HCEC 1CT (cell line): ENCODE data around the gene OGFOD3.

Experiments used
- DNase-seq: peaks from one replicate; pipeline ENCODE4 v3.0.0-alpha.2; 2017

Gene OGFOD3

GRCh38 chr17:82446124-82446523 is 27.7 kb upstream of the OGFOD3 start:
- no peak for DNase-seq

DNA sequence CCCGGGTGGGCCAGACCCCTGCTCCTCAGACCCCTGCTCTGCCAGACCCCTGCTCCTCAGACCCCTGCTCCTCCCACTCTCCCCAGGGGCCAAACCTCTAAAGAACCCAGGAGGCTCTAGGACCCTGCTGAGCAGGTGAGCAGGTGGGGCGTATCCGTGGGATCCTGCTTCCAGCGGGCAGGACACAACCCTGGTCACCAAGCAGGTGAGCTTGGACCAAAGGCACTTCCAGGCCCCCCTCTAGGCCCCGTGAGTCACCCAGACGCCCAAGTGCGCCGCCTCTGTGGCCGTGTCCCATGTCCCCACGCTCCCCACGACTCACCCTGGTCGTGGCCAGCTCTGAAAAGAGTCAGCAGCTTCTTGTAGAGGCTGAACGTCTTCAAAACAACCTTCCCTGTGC is 27.2 kb upstream of the OGFOD3 start:
- no peak for DNase-seq

- DNase-seq, result no peak
Observed at GRCh38 chr17:82444941-82445521, 26.6 kb upstream of the OGFOD3 start.

DNA sequence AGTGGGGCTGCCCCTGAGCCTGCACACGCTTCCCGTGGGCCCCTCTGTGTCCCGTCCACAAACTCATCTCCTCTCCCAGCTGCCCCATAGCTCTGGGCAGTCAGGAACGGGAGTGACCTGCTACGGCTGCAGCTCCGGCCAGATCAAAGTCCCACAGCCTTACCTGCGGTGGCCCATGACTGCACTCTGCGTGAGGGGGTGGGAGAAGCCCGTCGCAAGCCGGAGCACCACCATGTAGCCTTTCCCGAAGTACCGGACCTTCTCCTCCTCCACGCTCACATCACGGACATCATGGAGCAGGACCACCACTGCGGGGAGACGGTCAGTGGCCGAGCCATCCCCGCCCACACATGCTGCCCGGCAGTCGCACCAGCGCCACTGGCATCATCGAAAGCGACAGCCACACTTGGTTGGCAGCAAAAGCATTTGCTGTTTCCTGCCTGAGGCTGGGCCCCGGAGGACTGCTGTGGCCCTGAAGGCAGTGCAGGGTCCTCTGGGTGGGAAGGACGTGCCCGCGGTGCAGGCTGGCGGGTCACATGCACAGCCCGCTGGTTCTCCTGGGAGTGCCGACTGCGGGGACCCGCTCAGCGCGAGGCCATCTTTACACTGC is 26.0 kb upstream of the OGFOD3 start:
- no peak for DNase-seq

DNA sequence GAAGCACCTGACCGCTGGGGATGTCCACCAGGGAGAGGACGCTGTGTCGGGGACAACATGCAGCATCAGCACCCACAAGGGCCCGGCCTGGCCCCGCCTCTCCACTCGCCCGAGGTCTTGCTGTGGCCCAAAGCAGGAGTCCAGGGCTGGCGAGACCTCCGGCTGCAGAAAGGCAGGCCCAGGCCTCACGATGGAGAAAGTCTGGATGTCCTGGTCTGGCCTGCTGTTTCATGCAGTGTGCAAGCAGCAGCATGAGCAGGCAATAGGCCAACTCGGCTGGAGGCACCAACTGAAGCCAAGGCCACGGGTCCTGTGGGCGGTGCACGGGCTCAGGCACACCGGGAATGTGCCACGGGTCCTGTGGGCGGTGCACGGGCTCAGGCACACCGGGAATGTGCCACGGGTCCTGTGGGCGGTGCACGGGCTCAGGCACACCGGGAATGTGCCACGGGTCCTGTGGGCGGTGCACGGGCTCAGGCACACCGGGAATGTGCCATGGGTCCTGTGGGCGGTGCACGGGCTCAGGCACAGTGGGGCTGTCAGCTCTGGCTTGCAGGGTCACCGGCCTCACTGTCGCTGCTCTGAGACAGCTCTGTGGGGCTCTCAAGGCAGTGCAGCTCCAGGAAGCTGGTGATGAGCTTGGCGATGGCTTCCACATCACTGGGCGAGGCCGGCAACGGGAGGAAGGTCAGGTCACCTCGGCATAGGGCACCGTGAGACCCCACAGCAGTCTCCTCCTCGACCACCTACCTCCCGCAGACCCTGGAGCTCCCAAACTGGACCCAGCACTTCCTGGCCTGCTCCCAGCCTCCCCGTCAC is 25.3 kb upstream of the OGFOD3 start:
- no peak for DNase-seq

DNA sequence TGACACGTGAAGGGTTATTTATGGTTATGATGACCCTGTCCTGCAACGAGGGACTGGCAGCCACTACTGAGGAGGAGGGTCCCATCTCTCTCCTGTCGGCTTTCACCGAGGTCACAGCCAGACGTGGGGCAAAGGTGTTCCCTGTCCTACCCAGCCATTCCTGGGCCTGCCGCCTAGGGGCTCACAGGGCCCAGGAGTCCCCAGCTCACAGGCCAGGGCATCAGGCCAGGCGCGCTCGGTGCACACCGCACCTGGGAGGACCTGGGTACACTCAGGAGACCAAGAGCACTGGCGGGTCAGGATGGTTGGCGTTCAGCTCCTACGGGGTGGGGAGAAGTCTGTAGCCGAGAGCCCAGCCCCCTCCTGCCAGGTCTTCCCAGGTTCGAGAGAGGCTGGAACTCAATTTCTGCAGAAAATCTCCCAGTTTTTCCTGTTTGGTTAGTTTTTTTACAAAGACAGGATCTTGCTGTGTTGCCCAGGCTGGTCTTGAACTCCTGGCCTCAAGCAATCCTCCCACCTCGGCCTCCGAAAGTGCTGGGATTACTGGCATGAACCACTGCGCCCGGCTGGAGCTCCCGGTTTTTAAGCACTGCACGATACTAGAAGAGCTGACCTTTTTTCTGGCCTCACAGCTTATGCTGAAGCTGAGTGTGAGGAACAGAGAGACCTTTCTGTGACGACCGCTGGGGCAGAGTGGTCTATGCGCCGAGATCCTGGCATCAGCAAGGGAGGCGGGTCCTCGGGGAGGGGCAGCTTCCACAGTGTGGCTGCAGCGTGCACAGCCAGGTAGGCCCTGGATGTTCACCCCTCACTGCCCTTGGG is 24.5 kb upstream of the OGFOD3 start:
- DNase-seq, result no peak

GRCh38 chr17:82441691-82442487 is 23.5 kb upstream of the OGFOD3 start:
- no peak for DNase-seq

DNA sequence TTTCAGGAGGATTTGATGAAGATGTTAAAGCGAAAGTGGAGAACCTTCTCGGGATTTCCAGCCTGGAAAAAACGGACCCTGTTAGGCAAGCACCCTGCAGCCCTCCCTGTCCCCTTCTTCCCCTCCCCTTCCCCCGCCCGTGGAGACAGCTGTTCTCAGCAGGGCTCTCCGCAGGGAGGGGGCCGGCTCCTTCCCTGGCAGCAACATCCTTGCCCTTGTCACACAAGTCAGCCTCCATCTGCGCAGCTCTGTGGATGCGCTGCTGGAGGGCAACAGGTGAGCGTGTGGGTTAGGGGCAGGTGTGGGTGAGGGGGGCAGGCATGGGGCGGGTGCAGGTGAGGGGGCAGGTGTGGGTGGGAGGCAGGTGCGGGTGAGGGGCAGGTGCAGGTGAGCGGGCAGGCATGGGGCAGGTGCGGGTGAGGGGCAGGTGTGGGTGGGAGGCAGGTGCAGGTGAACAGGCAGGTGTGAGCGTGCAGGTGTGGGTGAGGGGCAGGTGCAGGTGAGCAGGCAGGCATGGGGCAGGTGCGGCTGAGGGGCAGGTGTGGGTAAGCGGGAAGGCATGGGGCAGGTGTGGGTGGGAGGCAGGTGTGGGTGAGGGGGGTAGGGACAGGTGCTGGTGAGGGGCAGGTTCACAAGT is 22.7 kb upstream of the OGFOD3 start:
- DNase-seq, result no peak

GRCh38 chr17:82440469-82440981 is 22.1 kb upstream of the OGFOD3 start:
- no peak for DNase-seq

GRCh38 chr17:82439829-82440365 is 21.5 kb upstream of the OGFOD3 start:
- DNase-seq, result no peak

DNA sequence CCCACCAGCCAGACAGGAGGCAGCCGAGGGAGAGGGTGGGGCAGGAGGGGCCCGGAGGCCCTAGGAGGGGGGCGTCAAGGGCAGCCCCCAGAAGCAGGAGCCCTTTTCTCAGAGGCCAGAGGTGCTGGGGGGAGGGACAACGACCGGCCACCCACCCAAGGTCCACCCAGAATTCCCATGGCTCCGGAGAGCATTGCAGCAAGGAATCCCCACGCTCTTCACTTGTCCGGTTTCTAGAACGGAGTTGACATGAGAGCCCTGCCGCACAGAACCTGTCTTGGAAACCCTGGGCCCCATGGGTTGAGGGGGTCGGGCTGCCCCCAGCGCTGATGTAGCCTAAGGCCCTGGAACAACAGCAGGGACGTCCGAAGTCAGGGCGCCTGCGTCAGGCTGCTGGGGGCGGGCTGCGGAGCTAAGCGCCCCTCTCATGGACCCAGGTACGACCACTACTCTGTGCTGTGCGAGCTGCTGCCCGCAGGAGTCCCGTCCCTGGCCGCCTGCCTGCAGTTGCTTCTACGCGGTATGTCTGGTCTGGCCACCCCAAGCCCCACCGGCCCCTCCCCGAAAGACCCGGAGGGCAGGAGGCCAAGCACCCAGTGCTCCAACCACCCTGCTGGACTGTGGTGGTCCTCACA is 20.9 kb upstream of the OGFOD3 start:
- no peak for DNase-seq

- DNase-seq, result no peak
Observed at GRCh38 chr17:82438401-82439193, 20.2 kb upstream of the OGFOD3 start.

DNA sequence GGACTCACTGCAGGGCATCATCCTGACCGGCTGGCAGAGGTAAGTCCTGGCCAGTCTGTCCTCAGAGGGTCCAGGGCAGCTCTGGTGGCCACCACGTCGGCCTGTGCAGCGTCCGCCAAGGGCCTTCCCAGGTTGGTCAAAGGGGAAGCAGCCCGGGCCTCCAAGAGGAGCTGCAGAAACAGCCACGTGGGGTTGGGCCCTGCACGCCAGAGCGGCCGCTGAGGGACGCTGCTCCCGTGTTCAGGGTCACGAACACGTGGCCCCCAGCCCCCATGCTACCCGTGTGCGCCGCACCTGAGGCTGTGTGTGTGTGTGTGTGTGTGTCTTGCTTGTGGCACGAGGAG is 18.9 kb upstream of the OGFOD3 start:
- DNase-seq, result no peak

DNA sequence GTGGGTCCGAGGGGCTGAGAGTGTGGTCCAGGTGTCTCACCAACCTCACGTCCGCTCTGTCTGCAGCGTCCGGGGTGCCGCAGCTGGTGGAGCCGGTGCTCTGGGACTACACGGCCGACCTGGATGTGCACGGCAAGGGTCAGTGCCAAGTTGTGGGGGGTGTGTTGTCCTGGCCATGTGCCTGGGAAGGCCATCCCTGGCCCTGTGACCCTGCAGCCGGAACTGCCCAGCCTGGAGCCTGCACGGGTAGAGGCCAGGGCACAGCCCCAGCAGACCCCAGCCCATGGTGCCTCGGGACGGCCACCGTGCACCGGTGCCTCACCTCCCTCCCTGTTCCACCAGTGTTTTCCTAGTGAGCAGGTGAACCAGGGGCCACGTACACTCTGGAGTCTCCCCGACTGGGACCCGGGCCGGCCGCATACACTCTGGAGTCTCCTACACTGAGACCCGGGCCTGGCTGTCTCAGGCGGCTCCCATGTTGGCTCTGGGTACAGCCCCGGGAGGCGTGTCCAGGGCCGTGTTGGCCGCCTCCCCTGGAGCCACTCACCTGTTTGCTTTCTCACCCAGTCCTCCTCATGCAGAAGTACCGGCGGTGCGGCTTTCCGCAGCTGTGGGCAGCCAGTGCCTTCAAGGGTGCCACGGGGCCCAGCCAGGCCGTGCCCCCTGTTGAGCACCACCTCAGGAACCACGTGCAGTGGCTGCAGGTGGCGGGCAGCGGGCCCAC is 18.4 kb upstream of the OGFOD3 start:
- DNase-seq, result no peak

DNA sequence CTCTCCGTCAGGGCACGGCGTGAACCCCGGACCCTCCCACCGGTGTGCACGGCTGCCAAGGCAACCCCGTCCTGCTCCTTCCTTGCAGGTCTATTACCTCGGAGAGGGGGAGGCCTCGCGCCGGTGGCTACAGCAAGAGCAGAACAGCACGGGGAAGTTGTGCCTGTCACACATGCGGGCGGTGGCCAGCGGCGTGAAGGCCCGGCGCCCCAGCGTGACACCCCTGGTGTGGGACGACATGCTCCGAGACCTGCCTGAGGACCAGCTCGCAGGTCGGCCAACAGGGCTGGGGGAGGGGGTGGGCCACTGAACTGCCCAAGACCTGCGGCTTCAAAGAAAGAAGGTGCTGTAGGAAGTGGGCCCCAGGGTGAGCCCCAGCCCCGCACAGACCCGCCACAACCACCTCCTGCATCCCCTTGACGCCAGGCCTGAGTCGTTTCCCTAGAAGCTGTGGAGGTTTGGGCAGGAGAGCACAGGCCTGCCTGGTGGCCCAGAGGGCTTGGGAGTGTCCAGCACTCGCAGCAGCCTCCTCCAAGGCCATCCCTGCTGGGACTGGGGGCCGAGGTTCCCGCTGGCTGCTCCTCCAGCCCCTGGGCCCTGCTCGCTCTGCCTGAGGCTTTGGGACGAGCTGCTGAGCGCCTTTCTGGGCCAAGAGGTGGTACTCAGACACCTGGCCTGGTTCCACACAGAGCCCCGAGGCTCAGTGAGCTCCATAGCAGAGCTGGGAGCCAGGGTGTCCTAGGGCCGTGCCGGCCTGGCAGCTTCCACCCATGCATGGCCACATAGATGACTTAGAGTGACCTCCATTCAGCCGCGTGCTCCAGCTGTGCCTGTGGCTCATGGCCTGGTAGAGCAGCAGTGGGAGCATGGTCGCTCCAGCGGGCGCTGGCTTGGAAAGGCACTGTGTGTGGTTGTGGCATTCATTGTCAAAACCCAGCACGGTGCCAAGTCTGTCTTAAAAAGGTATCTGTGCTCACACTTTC is 17.5 kb upstream of the OGFOD3 start:
- DNase-seq, result no peak

GRCh38 chr17:82435103-82435502 is 16.7 kb upstream of the OGFOD3 start:
- no peak for DNase-seq

GRCh38 chr17:82434216-82434565 is 15.8 kb upstream of the OGFOD3 start:
- no peak for DNase-seq

GRCh38 chr17:82433560-82434215 is 15.3 kb upstream of the OGFOD3 start:
- no peak for DNase-seq
